Glutamatergic neuron (in vitro differentiated cells): ENCODE data around the gene ARHGAP28. TPM values are rescaled to one million over a fixed set of nuclear protein-coding genes. Genes with fewer than 3 reads are reported as not detected.
"Not testable (repeated sequence)": the region's sequence is repeated elsewhere in the genome, so short reads cannot be mapped to it uniquely, and the experiment has no call there.

Source experiments
- DNase-seq: peaks from one replicate; pipeline ENCODE4 v3.0.0; 2022
- H3K27ac Mint-ChIP-seq: one replicate; pipeline ENCODE4 v1.8.0; 2020; ENCODE audit warnings: mild to moderate bottlenecking, mixed read lengths, inconsistent platforms; ENCODE audit not compliant: unreplicated experiment
- H3K27me3 Mint-ChIP-seq: one replicate; pipeline ENCODE4 v1.8.0; 2020; ENCODE audit warnings: mild to moderate bottlenecking, moderate library complexity, mixed read lengths, inconsistent platforms; ENCODE audit not compliant: unreplicated experiment
- H3K36me3 Mint-ChIP-seq: one replicate; pipeline ENCODE4 v1.8.0; 2020; ENCODE audit warnings: mild to moderate bottlenecking, mixed read lengths, inconsistent platforms; ENCODE audit not compliant: unreplicated experiment
- H3K4me1 Mint-ChIP-seq: one replicate; pipeline ENCODE4 v1.8.0; 2020; ENCODE audit warnings: mild to moderate bottlenecking, low read depth, mixed read lengths, inconsistent platforms; ENCODE audit not compliant: unreplicated experiment
- H3K4me3 Mint-ChIP-seq: one replicate; pipeline ENCODE4 v1.8.0; 2020; ENCODE audit warnings: mild to moderate bottlenecking, mixed read lengths, inconsistent platforms; ENCODE audit not compliant: unreplicated experiment
- H3K9me3 Mint-ChIP-seq: one replicate; pipeline ENCODE4 v1.8.0; 2020; ENCODE audit warnings: mild to moderate bottlenecking, moderate library complexity, mixed read lengths, inconsistent platforms; ENCODE audit not compliant: unreplicated experiment
- CTCF ChIP-seq: fragments of 200-600 bp; sonication (generic); IDR thresholded peaks from one replicate; pipeline ENCODE4 v1.5.0; 2021; ENCODE audit not compliant: partially characterized antibody, unreplicated experiment
- total RNA-seq: library from RNA; stranded (reverse); fragmentation: NEBNext Ultra II Directional; extraction: Animal tissue kit (Norgen Biotek cat#: 25700); gene quantifications from one replicate; pipeline ENCODE4 v1.2.1, GENCODE V29; 2021; ENCODE audit not compliant: unreplicated experiment

The ARHGAP28 gene
- total RNA-seq, 1 donor from 2014 or later: 36.8 TPM

GRCh38 chr18:6929370-6930102 is 200.0 kb downstream of the ARHGAP28 start:
- Mint-ChIP-seq H3K27ac (no peak overlapping the region), H3K9me3 (peaks cover 1% of the 10 kb centered on the region), H3K4me3 (no peak overlapping the region), H3K4me1 (no peaks in the 10 kb centered on the region), H3K27me3 (no peaks in the 10 kb centered on the region), H3K36me3 (no peaks in the 10 kb centered on the region)
- TF ChIP-seq CTCF: no peak
- DNase-seq: no peak

- H3K4me3 Mint-ChIP-seq: no peak overlapping the region
- TF ChIP-seq CTCF: no peak
- no peaks in the 10 kb centered on the region for H3K27me3 Mint-ChIP-seq
- H3K27ac Mint-ChIP-seq: no peak overlapping the region
- H3K4me1 Mint-ChIP-seq: no peaks in the 10 kb centered on the region
- no peak for DNase-seq
- no peaks in the 10 kb centered on the region for H3K9me3 Mint-ChIP-seq
- no peaks in the 10 kb centered on the region for H3K36me3 Mint-ChIP-seq
Measured at GRCh38 chr18:6934859-6935258, 205.3 kb downstream of the ARHGAP28 start.

GRCh38 chr18:6938003-6938402 is 208.5 kb downstream of the ARHGAP28 start:
- no peaks in the 10 kb centered on the region for H3K9me3 Mint-ChIP-seq
- TF ChIP-seq CTCF: no peak
- H3K4me3 Mint-ChIP-seq: no peak overlapping the region
- H3K27me3 Mint-ChIP-seq: no peaks in the 10 kb centered on the region
- no peaks in the 10 kb centered on the region for H3K36me3 Mint-ChIP-seq
- no peak for DNase-seq
- H3K4me1 Mint-ChIP-seq: no peaks in the 10 kb centered on the region
- H3K27ac Mint-ChIP-seq: no peak overlapping the region

- not testable (repeated sequence) for H3K4me1 Mint-ChIP-seq, H3K27ac Mint-ChIP-seq, DNase-seq, H3K4me3 Mint-ChIP-seq, H3K27me3 Mint-ChIP-seq, H3K9me3 Mint-ChIP-seq, H3K36me3 Mint-ChIP-seq
Measured at GRCh38 chr18:6938403-6938802, 208.9 kb downstream of the ARHGAP28 start.

- Mint-ChIP-seq H3K4me3 (no peak overlapping the region), H3K27ac (no peak overlapping the region), H3K27me3 (no peaks in the 10 kb centered on the region), H3K9me3 (no peaks in the 10 kb centered on the region), H3K36me3 (no peaks in the 10 kb centered on the region), H3K4me1 (no peaks in the 10 kb centered on the region)
- no peak for DNase-seq
- no peak for TF ChIP-seq CTCF
Measured at GRCh38 chr18:6939972-6940371, 210.5 kb downstream of the ARHGAP28 start.
